Medulla oblongata (tissue), 1 donor: Measurements from ENCODE around the gene DOK7.

Source experiments
- DNase-seq: peaks from one replicate; pipeline ENCODE4 v3.0.0-alpha.2; 2015; ENCODE audit errors: extremely low spot score

DOK7 gene

GRCh38 chr4:3427134-3427476 lies 36.0 kb upstream of the DOK7 start:
- no peak for DNase-seq

- DNase-seq, result no peak
Measured at GRCh38 chr4:3427706-3428446, 35.2 kb upstream of the DOK7 start.

GRCh38 chr4:3429651-3430050 lies 33.5 kb upstream of the DOK7 start:
- no peak for DNase-seq

- DNase-seq, result no peak
Measured at GRCh38 chr4:3430524-3430923, 32.6 kb upstream of the DOK7 start.

GRCh38 chr4:3431446-3431993 lies 31.6 kb upstream of the DOK7 start:
- DNase-seq, result no peak

- DNase-seq, result no peak
Measured at GRCh38 chr4:3432381-3432790, 30.7 kb upstream of the DOK7 start.

GRCh38 chr4:3433138-3433869 lies 29.8 kb upstream of the DOK7 start:
- no peak for DNase-seq

- DNase-seq, result no peak
Measured at GRCh38 chr4:3434881-3435685, 28.0 kb upstream of the DOK7 start.

GRCh38 chr4:3435686-3435956 lies 27.5 kb upstream of the DOK7 start:
- no peak for DNase-seq

GRCh38 chr4:3436048-3436797 lies 26.9 kb upstream of the DOK7 start:
- DNase-seq, result no peak

- no peak for DNase-seq
Measured at GRCh38 chr4:3436798-3437581, 26.1 kb upstream of the DOK7 start.

GRCh38 chr4:3437582-3437936 lies 25.5 kb upstream of the DOK7 start:
- DNase-seq, result no peak

GRCh38 chr4:3437998-3438846 lies 24.9 kb upstream of the DOK7 start:
- DNase-seq, result no peak

GRCh38 chr4:3438847-3439180 lies 24.3 kb upstream of the DOK7 start:
- DNase-seq, result no peak

- DNase-seq, result no peak
Measured at GRCh38 chr4:3439391-3439790, 23.7 kb upstream of the DOK7 start.

GRCh38 chr4:3440011-3440410 lies 23.1 kb upstream of the DOK7 start:
- no peak for DNase-seq

GRCh38 chr4:3440979-3441500 lies 22.1 kb upstream of the DOK7 start:
- no peak for DNase-seq

- no peak for DNase-seq
Measured at GRCh38 chr4:3441501-3442459, 21.3 kb upstream of the DOK7 start, which contains the start of gene HGFAC. Gene HGFAC, plus strand, starts transcription at chr4:3441968. Its CDS starts 34 bp downstream, at chr4:3442002.

- DNase-seq, result no peak
Measured at GRCh38 chr4:3442460-3442958, 20.6 kb upstream of the DOK7 start.
